GM12874 (cell line): ENCODE results near the gene SLC16A5.

ENCODE experiments used
- TF ChIP-seq, protein P1 (sequence below): IDR thresholded peaks from 2 replicates; pipeline ENCODE4 v1.5.1; 2011; ENCODE audit warnings: low read depth, mild to moderate bottlenecking, control low read depth, low read length, moderate library complexity; ENCODE audit not compliant: insufficient read depth

The SLC16A5 gene

DNA sequence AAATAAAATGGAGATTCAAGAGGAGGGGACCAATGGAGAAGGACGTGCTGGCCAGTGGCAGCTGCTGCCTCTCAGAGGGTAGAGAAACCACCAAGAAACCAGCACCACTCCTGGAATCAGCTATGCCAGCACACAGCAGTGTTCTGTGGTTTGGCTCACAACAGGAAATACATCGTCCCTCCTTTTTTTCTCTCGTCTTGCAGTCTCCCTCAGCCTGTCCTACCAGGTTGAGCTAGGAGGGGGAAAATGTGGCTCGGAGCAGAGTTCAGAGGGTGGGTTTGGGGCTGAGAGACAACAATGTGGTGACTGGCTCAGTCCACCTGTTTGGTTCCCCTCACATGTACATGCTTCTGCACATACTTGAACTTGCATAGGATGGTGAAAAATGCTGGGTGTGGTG, 19.9 kb upstream of the SLC16A5 start:
- TF ChIP-seq, protein P1, sequence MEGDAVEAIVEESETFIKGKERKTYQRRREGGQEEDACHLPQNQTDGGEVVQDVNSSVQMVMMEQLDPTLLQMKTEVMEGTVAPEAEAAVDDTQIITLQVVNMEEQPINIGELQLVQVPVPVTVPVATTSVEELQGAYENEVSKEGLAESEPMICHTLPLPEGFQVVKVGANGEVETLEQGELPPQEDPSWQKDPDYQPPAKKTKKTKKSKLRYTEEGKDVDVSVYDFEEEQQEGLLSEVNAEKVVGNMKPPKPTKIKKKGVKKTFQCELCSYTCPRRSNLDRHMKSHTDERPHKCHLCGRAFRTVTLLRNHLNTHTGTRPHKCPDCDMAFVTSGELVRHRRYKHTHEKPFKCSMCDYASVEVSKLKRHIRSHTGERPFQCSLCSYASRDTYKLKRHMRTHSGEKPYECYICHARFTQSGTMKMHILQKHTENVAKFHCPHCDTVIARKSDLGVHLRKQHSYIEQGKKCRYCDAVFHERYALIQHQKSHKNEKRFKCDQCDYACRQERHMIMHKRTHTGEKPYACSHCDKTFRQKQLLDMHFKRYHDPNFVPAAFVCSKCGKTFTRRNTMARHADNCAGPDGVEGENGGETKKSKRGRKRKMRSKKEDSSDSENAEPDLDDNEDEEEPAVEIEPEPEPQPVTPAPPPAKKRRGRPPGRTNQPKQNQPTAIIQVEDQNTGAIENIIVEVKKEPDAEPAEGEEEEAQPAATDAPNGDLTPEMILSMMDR: no peak

DNA sequence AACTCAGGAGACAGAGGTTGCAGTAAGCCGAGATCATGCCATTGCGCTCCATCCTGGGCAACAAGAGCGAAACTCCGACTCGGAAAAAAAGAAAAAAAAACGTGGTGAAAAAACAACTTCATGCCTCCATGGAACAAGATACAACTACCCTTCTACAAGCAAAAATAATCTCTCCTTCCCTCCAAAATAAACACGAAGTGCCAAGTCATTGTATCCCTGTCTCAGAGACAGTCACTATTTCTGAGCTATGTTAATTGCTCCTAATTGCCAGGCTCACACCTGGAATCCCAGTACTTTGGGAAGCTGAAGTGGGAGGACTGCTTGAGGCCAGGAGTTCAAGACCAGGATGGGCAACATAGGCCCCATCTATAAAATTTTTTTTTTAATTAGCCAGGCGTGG, 19.0 kb upstream of the SLC16A5 start:
- TF ChIP-seq, protein P1: no peak

DNA sequence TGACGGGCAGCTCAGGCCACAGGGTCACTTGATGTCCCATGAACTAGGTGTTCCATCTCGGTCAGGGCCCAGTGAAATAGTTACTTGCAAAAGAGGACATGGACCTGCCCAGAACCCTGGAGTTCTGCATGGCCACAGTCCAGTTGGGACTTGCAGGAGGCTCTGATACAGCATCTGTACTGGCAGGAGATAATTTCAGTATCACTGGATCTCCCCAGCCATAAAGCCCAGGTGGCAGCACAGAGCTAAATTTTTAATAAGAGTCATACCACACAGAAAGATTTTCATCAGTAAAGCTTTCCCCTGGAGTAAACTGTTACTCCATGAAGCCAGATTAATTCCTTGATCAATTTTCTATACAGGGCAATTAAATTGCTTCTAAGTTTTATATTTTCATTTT, 18.0 kb upstream of the SLC16A5 start:
- TF ChIP-seq, protein P1: 0 out of 2 replicates have a peak, but pooled peaks have one; percentile 25

DNA sequence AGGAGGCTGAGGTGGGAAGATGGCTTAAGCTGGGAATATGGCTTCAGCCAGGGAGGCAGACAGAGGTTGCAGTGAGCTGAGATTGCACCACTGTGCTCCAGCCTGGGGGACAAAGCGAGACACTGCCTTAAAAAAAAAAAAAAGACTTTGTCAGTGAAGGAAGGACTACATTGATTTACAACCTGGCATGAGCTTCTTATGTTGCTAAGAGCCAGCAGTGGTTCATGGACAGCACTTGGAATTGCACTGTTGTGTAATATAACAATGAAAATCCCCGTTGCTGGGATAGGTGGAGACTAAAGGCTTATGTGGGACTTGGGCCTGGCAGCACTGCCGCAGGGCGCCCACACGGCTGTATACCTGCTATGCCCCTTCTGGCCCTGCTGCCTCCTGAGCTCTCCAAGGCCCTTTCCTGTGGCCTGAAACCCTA, 14.1 kb upstream of the SLC16A5 start:
- TF ChIP-seq, protein P1: no peak

DNA sequence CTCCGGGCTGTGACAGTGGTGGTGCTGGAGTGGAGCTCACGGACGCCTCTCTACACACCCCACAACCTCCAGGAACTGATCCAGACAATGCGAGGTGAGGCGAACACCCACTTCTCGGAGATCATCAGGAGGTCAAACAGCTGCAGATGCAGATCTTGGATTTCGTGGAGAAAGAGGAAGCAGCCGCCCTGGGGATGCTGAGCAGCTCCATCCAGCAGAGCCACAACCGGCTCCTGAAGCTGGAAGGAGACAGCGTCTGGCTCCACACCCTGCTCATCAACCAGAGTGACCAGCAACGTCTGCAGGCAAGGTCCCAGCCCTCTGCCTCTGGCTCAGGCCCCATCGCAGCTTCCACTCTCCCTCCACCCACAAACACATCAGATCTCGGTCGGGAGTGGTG, 13.2 kb upstream of the SLC16A5 start:
- TF ChIP-seq, protein P1: no peak

DNA sequence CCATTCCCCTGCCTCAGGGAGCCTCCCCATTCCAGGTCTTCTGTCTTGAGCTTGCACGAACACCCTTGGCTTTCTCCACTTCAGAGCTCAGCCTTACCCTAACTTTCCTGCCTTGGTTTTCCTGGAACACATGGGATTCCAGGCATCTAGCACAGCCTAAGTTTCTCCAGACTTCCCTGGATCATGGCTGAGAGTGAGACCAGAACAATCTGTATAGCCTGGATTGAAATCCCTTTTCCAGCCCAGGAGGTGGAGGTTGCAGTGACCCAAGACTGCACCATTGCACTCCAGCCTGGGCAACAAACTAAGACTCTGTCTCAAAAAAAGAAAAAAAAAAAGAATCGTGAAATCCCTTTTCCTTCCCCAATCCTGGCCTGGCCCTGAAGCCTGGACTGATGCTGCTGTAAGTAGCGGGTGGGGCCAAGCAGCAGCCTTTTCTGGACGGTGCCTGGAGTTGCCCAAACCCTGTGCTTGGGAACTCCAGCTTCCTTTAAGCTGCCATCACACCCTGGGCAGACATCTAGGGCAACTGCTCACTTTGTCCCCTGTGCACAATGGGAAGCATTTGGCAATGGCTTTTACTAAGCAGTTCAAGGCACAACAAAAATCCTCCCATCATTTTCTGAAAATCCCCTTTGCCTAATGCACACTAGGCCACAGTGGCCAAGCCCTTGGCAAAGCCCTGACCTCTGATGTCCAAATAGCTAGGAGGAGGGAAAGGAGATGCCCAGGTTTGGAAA, 12.0 kb upstream of the SLC16A5 start:
- TF ChIP-seq, protein P1: no peak

DNA sequence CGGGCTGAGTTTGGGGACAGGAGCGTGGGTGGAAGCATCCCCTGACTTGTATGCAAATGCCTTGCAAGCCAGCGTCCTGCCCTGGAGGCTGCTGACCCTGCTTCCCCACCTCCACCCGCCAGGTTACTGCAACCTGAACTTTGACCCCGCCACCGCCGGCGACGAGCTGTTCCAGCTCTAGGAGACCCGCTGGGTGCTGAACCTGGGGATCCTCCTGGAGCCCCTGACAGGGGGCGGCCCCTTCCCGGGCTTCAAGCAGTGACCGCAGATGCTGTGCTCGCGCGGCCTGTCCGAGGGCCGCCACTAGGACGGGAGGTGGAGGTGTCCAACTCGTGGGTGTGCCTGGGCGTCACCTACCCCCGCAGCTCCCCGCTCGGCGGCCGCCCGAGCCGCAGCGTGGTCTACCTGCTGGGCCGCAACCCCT, 10.7 kb upstream of the SLC16A5 start:
- TF ChIP-seq, protein P1: no peak
